Raji (cell line): Measurements from ENCODE around the gene DDX10.

Experiments used
- POLR2A ChIP-seq: IDR thresholded peaks from 2 replicates; pipeline ENCODE4 v1.6.1; 2011; ENCODE audit warnings: low read depth, low read length, control low read depth; ENCODE audit not compliant: insufficient read depth

DDX10 gene

GRCh38 chr11:108647701-108648527, 17.0 kb upstream of the DDX10 start:
- TF ChIP-seq POLR2A = no peak

GRCh38 chr11:108648528-108648885, 16.4 kb upstream of the DDX10 start:
- TF ChIP-seq POLR2A = no peak

- no peak for TF ChIP-seq POLR2A
Measured at GRCh38 chr11:108654994-108655631, 9.8 kb upstream of the DDX10 start.

- TF ChIP-seq POLR2A = no peak
Measured at GRCh38 chr11:108662700-108663099, 2.2 kb upstream of the DDX10 start.

GRCh38 chr11:108663154-108663877, 1.6 kb upstream of the DDX10 start:
- TF ChIP-seq POLR2A = no peak

- TF ChIP-seq POLR2A = no peak
Measured at GRCh38 chr11:108666373-108666772, 1.5 kb downstream of the DDX10 start.

- TF ChIP-seq POLR2A = no peak
Measured at GRCh38 chr11:108669286-108669685, 4.4 kb downstream of the DDX10 start.

GRCh38 chr11:108669711-108670110, 4.8 kb downstream of the DDX10 start:
- no peak for TF ChIP-seq POLR2A

GRCh38 chr11:108670451-108670850, 5.6 kb downstream of the DDX10 start:
- no peak for TF ChIP-seq POLR2A

GRCh38 chr11:108672113-108672512, 7.2 kb downstream of the DDX10 start:
- no peak for TF ChIP-seq POLR2A

- no peak for TF ChIP-seq POLR2A
Measured at GRCh38 chr11:108672786-108673185, 7.9 kb downstream of the DDX10 start.

- no peak for TF ChIP-seq POLR2A
Measured at GRCh38 chr11:108679045-108679444, 14.2 kb downstream of the DDX10 start.

GRCh38 chr11:108680271-108680670, 15.4 kb downstream of the DDX10 start:
- TF ChIP-seq POLR2A = no peak

- no peak for TF ChIP-seq POLR2A
Measured at GRCh38 chr11:108685419-108686130, 20.7 kb downstream of the DDX10 start.

GRCh38 chr11:108693852-108694251, 29.0 kb downstream of the DDX10 start:
- TF ChIP-seq POLR2A = no peak
